Right ventricle myocardium inferior (tissue), 1 donor: Measurements from ENCODE around the gene POLE. TPM values are rescaled to one million over a fixed set of nuclear protein-coding genes. Genes with fewer than 3 reads are reported as not detected.
A peak's percentile ranks its signal among the peaks of the same experiment; 100 is the strongest.

ENCODE experiments used
- ATAC-seq: fragments of 200-7000 bp; cut with Tn5 transposase; one replicate; pipeline ENCODE4 v1.9.1; 2020; ENCODE audit warnings: mild to moderate bottlenecking, moderate library complexity
- DNase-seq: peaks from one replicate; pipeline ENCODE4 v3.0.0; 2021; ENCODE audit errors: missing footprints
- intact Hi-C: fragments of 100-400 bp; cut with DNase I; formaldehyde crosslinking; loops from one replicate; pipeline ENCODE4 v1.11.0; 2022
- microRNA-seq: library from miRNA; unstranded; fragments of <30 nt; microRNA quantifications from one replicate; pipeline ENCODE4 v1.2.0, GENCODE V29; 2020
- total RNA-seq: library from RNA; stranded (reverse); fragmentation: NEBNext Ultra II Directional; extraction: Animal tissue kit (Norgen Biotek cat#: 25700); gene quantifications from one replicate; pipeline ENCODE4 v1.2.1, GENCODE V29; 2021
- donor health status: DM: no; HTN: yes; CAD: no; lungs with severe emphysema.

Gene POLE
- total RNA-seq, 1 donor from 2014 or later = 12.1 TPM

DNA sequence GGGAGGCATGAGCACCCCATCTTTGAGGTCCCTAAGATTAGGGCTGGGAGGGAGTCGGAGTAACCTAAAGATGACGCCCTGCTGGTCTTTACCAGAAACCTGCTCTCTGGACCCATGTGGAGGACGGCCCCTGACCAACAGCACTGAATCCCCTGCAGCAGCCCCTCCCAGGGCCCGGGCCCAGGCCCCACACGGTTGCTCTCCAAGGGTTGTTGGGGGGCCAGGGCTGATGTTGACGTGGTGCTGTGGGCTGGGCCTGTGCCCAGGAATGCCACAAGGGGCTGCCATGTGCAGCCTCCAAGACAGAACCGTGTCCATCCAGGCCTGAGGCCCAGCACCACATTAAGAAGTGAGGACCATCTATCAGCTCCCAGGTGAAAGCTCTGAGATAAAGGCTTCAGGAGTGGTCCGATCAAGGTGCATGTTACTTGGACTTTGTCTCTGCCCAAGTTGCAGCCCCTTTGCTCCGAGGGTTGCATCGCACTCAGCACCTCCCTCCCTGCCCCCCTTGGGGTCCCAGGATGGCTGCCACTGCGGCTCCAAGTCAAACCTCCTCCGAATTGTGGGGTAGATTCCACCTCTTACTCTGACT is 106.3 kb downstream of the POLE start:
- intact Hi-C loops = no loop called here
- DNase-seq = no peak
- ATAC-seq = no peak

DNA sequence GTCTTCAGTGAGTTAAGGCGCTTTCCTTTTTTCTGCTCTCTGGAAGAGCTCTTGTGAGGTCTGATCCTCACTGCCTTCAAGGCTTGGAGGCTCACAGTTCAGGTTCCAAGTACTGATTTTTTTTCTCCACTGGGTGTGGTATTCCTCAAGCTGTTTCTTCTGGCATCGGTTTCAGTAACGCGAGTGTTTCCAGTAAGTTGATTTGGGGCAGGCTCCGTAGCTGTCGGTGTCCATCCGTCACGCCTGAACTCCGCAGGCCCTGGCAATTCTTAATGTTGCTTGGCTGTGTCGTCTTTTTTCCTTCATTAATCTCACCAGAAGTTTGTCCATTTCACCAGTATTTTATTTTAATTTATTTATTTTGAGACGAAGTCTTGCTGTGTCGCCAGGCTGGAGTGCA is 107.4 kb downstream of the POLE start:
- ATAC-seq (peak; percentile 33), DNase-seq (no peak)
- intact Hi-C loops = no loop called here

GRCh38 chr12:132578826-132579225 is 108.3 kb downstream of the POLE start:
- no peak for ATAC-seq
- intact Hi-C loops = no loop called here
- no peak for DNase-seq

DNA sequence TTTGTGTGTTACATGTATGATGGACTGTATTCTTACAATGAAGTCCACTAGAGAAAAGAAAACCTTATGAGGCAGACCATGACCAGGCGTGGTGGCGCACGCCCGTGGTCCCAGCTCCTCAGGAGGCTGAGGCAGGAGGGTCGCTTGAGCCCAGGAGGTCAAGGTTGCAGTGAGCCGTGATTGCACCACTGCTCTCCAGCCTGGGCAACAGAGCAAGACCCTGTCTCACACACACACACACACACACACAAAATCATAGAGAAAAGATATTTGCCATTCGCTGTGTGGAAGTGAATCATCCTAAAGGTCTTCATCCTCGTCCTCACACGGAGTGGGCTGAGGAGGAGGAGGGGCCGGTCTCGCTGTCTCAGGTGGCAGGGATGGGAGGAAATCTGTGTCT is 109.0 kb downstream of the POLE start:
- ATAC-seq (no peak), DNase-seq (no peak)
- intact Hi-C loops = no loop called here

GRCh38 chr12:132577191-132577920 is 109.8 kb downstream of the POLE start:
- intact Hi-C loops = no loop called here
- DNase-seq (no peak), ATAC-seq (no peak)

GRCh38 chr12:132576701-132577100 is 110.4 kb downstream of the POLE start:
- ATAC-seq (no peak), DNase-seq (no peak)
- intact Hi-C loops = no loop called here

GRCh38 chr12:132575661-132576060 is 111.5 kb downstream of the POLE start:
- intact Hi-C loops = no loop called here
- ATAC-seq = no peak
- DNase-seq = no peak

DNA sequence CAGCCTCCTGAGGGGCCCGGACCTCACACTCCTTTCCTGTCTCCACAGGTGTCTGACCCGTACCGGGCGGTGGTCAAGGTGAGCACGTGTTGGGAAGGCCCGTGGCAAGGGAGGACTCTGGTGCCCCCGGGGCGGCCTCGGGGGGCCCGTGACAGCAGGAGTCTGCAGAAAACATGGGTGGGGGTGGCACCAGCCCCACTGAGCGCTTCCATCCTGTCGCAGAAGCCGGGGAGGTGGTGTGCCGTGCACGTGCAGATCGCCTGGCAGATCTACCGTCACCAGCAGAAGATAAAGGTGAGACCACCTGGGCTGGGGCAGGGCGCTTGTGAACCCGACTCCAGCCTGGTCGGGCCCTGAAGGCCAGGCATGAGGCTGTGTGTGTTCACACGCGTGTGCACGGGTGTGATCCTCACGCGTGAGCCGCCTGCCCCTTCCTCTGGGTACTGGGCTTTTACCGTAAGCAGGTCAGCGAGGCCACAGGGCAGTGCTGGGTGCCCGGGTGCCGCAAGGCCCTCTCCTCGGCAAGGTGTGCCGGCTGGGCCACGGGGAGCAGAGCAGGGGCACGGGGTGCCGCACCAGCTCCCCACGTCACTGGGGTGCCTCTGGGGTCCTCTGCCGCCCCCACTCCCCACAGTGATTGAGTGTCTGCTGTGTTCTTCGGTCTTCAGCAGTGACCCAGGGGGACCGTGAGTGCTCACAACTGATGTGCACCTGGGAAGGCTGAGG is 112.7 kb downstream of the POLE start:
- DNase-seq = no peak
- intact Hi-C loops = no loop called here
- ATAC-seq = no peak

Small RNAs within 50 kb of the gene (microRNA-seq; reads per million reads assigned to microRNA genes)
- not detected for gene MIR6763

Other genes starting within 250 kb of the POLE start
- gene FBRSL1, start 197.2 kb downstream of the POLE start, total RNA-seq = 51.9 TPM
- not detected for gene LRCOL1, start 76.8 kb downstream of the POLE start, total RNA-seq
- gene P2RX2, start 68.6 kb downstream of the POLE start, total RNA-seq = not detected
- 62.5 TPM for gene PXMP2, start 245 bp upstream of the POLE start, total RNA-seq
- 34.1 TPM for gene PGAM5, start 23.5 kb upstream of the POLE start, total RNA-seq
- 24.9 TPM for gene ANKLE2, start 74.5 kb upstream of the POLE start, total RNA-seq
- 26.5 TPM for gene GOLGA3, start 141.5 kb upstream of the POLE start, total RNA-seq
- 14.1 TPM for gene CHFR, start 200.3 kb upstream of the POLE start, total RNA-seq